HepG2 (cell line): ENCODE measurements around the gene P2RY2. TPM values are rescaled to one million over a fixed set of nuclear protein-coding genes. Genes with fewer than 3 reads are reported as not detected.

ENCODE experiments used
- ATAC-seq: fragments of 200-7000 bp; cut with Tn5 transposase; 3 replicates; pipeline ENCODE4 v1.9.1; 2020; ENCODE audit warnings: mild to moderate bottlenecking, moderate library complexity
- BruUV-seq: library from RNA; stranded (reverse); fragments of 400-500 nt; replicated peaks from 2 replicates; lab custom pipeline; 2021; lab: Mats Ljungman, UMichigan
- CTCF ChIA-PET: fragments of 300-600 bp; formaldehyde crosslinking; extraction: SDS; loops from one replicate; lab custom pipeline; 2021; ENCODE audit warnings: low total read pairs, inconsistent platforms, low intra/inter-chr PET ratio; lab: Yijun Ruan, JAX
- POLR2A ChIA-PET: fragments of 350-600 bp; sonication (Branson Sonifier 250); formaldehyde crosslinking; loops from one replicate; lab custom pipeline; 2020; ENCODE audit warnings: antibody characterized with exemption, inconsistent platforms; lab: Yijun Ruan, JAX
- DNase-seq: peaks from one replicate; pipeline ENCODE4 v3.0.0-alpha.2; 2015; ENCODE audit warnings: low spot score
- FAIRE-seq: peaks from 3 replicates; lab custom pipeline; 2011; peaks lifted over from hg19 to GRCh38; lab: Jason Lieb, UNC
- H2AFZ ChIP-seq: one replicate; pipeline ENCODE4 v1.6.1; 2011; ENCODE audit warnings: low read length, inconsistent platforms
- H3K27ac ChIP-seq: fragments of 300-600 bp; 3 replicates; pipeline ENCODE4 v1.8.0; 2011; ENCODE audit warnings: mixed run types, mild to moderate bottlenecking, mixed read lengths, low read length, inconsistent platforms; ENCODE audit not compliant: insufficient read depth; ENCODE audit errors: extremely low read length
- H3K27me3 ChIP-seq, 2 experiments: fragments of 200-600 bp in 1 of 2; 2 replicates in 1 of 2; 3 replicates in 1 of 2; pipeline versions ENCODE4 v1.6.0 to v1.8.0; 2011; ENCODE audit warnings: low read length in 2 of 2, mild to moderate bottlenecking in 2 of 2, moderate library complexity in 2 of 2, inconsistent platforms in 1 of 2; ENCODE audit not compliant: insufficient read depth in 2 of 2, control insufficient read depth in 1 of 2
- H3K36me3 ChIP-seq, 2 experiments: fragments of 200-600 bp in 1 of 2; replicated peaks in 1 of 2; 2 replicates in 1 of 2; 3 replicates in 1 of 2; pipeline versions ENCODE4 v1.5.1 to v1.8.0; 2011; ENCODE audit warnings: low read length in 2 of 2, inconsistent platforms in 1 of 2; ENCODE audit not compliant: insufficient read depth in 2 of 2, control insufficient read depth in 1 of 2
- H3K4me1 ChIP-seq: 2 replicates; pipeline ENCODE4 v1.5.1; 2012; ENCODE audit warnings: low read length, inconsistent platforms; ENCODE audit not compliant: insufficient read depth
- H3K4me2 ChIP-seq: 2 replicates; pipeline ENCODE4 v1.6.0; 2011; ENCODE audit warnings: low read depth, low read length, inconsistent platforms
- H3K4me3 ChIP-seq, 3 experiments: fragments of 200-600 bp in 1 of 3; sonication (generic), shearing (Covaris generic) in 1 of 3; replicated peaks in 1 of 3; 2 replicates each; pipeline ENCODE4 v1.5.1; 2011 to 2016; ENCODE audit warnings: low read length in 3 of 3, inconsistent platforms in 2 of 3, low read depth in 2 of 3, mild to moderate bottlenecking in 2 of 3, control low read depth in 1 of 3, mixed read lengths in 1 of 3; ENCODE audit not compliant: insufficient read depth in 1 of 3
- H3K79me2 ChIP-seq: one replicate; pipeline ENCODE4 v1.6.1; 2011; ENCODE audit warnings: low read length, inconsistent platforms; ENCODE audit not compliant: insufficient read depth
- H3K9ac ChIP-seq: 2 replicates; pipeline ENCODE4 v1.6.0; 2011; ENCODE audit warnings: mild to moderate bottlenecking, low read depth, low read length, inconsistent platforms; ENCODE audit not compliant: insufficient read depth
- H3K9me3 ChIP-seq: 2 replicates; pipeline ENCODE4 v1.5.1; 2012; ENCODE audit warnings: mild to moderate bottlenecking, low read length
- H4K20me1 ChIP-seq: 2 replicates; pipeline ENCODE4 v1.6.0; 2011; ENCODE audit warnings: inconsistent platforms, mild to moderate bottlenecking, low read length, moderate library complexity; ENCODE audit not compliant: insufficient read depth
- ATF5 ChIP-seq: sonication (generic); formaldehyde crosslinking; IDR thresholded peaks from 2 replicates; pipeline ENCODE4 v1.4.0; 2020; ENCODE audit warnings: mild to moderate bottlenecking, low read depth, missing genetic modification reagents
- HES4 ChIP-seq: sonication (generic); formaldehyde crosslinking; IDR thresholded peaks from 2 replicates; pipeline ENCODE4 v1.9.0; 2021; ENCODE audit warnings: mild to moderate bottlenecking, missing genetic modification reagents, borderline replicate concordance
- MEIS1 ChIP-seq: sonication (generic); formaldehyde crosslinking; IDR thresholded peaks from 2 replicates; pipeline ENCODE4 v1.9.0; 2021; ENCODE audit warnings: mild to moderate bottlenecking, missing genetic modification reagents, moderate library complexity, borderline replicate concordance
- MIER3 ChIP-seq: IDR thresholded peaks from 2 replicates; pipeline ENCODE4 v1.6.1; 2016; ENCODE audit warnings: missing compliant biosample characterization, borderline replicate concordance
- PPARG ChIP-seq: conservative IDR thresholded peaks from 2 replicates; pipeline ENCODE4 v1.6.1; 2016; ENCODE audit warnings: missing biosample characterization, missing genetic modification reagents
- RORA ChIP-seq: sonication (generic); formaldehyde crosslinking; IDR thresholded peaks from 2 replicates; pipeline ENCODE4 v1.5.0; 2020; ENCODE audit warnings: mild to moderate bottlenecking, missing genetic modification reagents, moderate library complexity
- SALL2 ChIP-seq: sonication (generic); formaldehyde crosslinking; IDR thresholded peaks from 2 replicates; pipeline ENCODE4 v1.8.1; 2023; ENCODE audit warnings: mild to moderate bottlenecking, missing genetic modification reagents, inconsistent platforms
- SIN3B ChIP-seq: fragments of 150-350 bp; IDR thresholded peaks from 2 replicates; pipeline ENCODE4 v1.6.1; 2014; ENCODE audit warnings: low read length
- SP1 ChIP-seq, 2 experiments: fragments of 450-650 bp in 1 of 2; sonication (generic) in 1 of 2; formaldehyde crosslinking in 1 of 2; IDR thresholded peaks; 2 replicates each; pipeline versions ENCODE4 v1.4.0 to v1.6.1; 2016 to 2020; ENCODE audit warnings: missing genetic modification reagents in 1 of 2
- TBP ChIP-seq: sonication (generic); formaldehyde crosslinking; IDR thresholded peaks from 2 replicates; pipeline ENCODE4 v1.5.0; 2020; ENCODE audit warnings: missing genetic modification reagents
- TGIF2 ChIP-seq: IDR thresholded peaks from 2 replicates; pipeline ENCODE4 v1.6.1; 2016; ENCODE audit warnings: control low read depth, missing compliant biosample characterization
- ZBTB7B ChIP-seq: sonication (generic); formaldehyde crosslinking; IDR thresholded peaks from 2 replicates; pipeline ENCODE4 v1.4.0; 2020; ENCODE audit warnings: missing genetic modification reagents
- ZNF121 ChIP-seq: sonication (generic); formaldehyde crosslinking; IDR thresholded peaks from 2 replicates; pipeline ENCODE4 v1.5.0; 2020; ENCODE audit warnings: mild to moderate bottlenecking, missing genetic modification reagents
- ZNF230 ChIP-seq: sonication (generic); formaldehyde crosslinking; IDR thresholded peaks from 2 replicates; pipeline ENCODE4 v1.4.0; 2020; ENCODE audit warnings: mild to moderate bottlenecking, missing genetic modification reagents
- ZNF333 ChIP-seq: sonication (generic); formaldehyde crosslinking; IDR thresholded peaks from 2 replicates; pipeline ENCODE4 v1.4.0; 2020; ENCODE audit warnings: mild to moderate bottlenecking, missing genetic modification reagents, borderline replicate concordance
- ZNF414 ChIP-seq: sonication (generic); formaldehyde crosslinking; IDR thresholded peaks from 2 replicates; pipeline ENCODE4 v1.5.0; 2020; ENCODE audit warnings: missing genetic modification reagents
- ZNF530 ChIP-seq: sonication (generic); formaldehyde crosslinking; IDR thresholded peaks from 2 replicates; pipeline ENCODE4 v1.5.0; 2020; ENCODE audit warnings: low read depth, mild to moderate bottlenecking, missing genetic modification reagents
- ZNF580 ChIP-seq: IDR thresholded peaks from 2 replicates; pipeline ENCODE4 v1.6.1; 2016; ENCODE audit warnings: low read depth, borderline replicate concordance
- WGBS: methylation state at CpG from one replicate; pipeline ENCODE4 v1.1.6; 2017; ENCODE audit warnings: low lambda C conversion rate; 5-methylcytosine and 5-hydroxymethylcytosine counted together
- in situ Hi-C: cut with HindIII; loops from 2 replicates; pipeline ENCODE4 v1.10.0; 2017; ENCODE audit warnings: low pct_unique_long_range_greater_than_20kb; ENCODE audit not compliant: extremely low pct_ligation_motif_present
- intact Hi-C: fragments of 100-400 bp; cut with micrococcal nuclease; formaldehyde crosslinking; loops from one replicate; pipeline ENCODE4 v1.10.0; 2022; ENCODE audit not compliant: unreplicated experiment
- polyA plus RNA-seq, 8 experiments: library from polyadenylated mRNA; depleted of rRNA in 3 of 8; stranded (reverse) in 7 of 8; unstranded in 1 of 8; fragments of >200 nt; fragmentation: Illumina TruSeq in 4 of 8; extraction: Trizol in 4 of 8; gene quantifications; 2 replicates each; pipeline versions ENCODE4 v1.2.1 to v1.2.3, GENCODE V29; 2011 to 2016; ENCODE audit warnings: low read depth in 4 of 8, missing spikeins in 1 of 8, mixed read lengths in 1 of 8; ENCODE audit not compliant: insufficient read depth in 1 of 8
- total RNA-seq, 5 experiments: library from RNA; depleted of rRNA; stranded (reverse); fragments of >200 nt; fragmentation: Illumina TruSeq; extraction: Trizol; gene quantifications; 2 replicates each; pipeline ENCODE4 v1.2.3, GENCODE V29; 2016; ENCODE audit warnings: low read depth in 1 of 5

The P2RY2 gene
- total and polyA plus RNA-seq, 2 of the 13 experiments (the other 11 are each of a cell fraction or from before 2014, with no cell fraction given), result 0.95 to 3.1 TPM

- ChIA-PET POLR2A (no interaction called here), CTCF (no interaction called here)
- no peak for ATAC-seq
- WGBS, result 73% methylated on average over 4 of the region's 4 CpGs
- Histone ChIP-seq H3K4me2 (no peak overlapping the region), H3K9me3 (no peaks in the 10 kb centered on the region), H3K27ac (no peak overlapping the region), H3K9ac (no peak overlapping the region), H2AFZ (no peak overlapping the region), H3K79me2 (no peaks in the 10 kb centered on the region), H3K4me1 (peaks cover 21% of the 10 kb centered on the region), H3K36me3 (no peaks in the 10 kb centered on the region), H3K27me3 (peaks cover 2 to 11% of the 10 kb centered on the region in 2 experiments; a peak in 3 of 5 replicates), H3K4me3 (no peak overlapping the region), H4K20me1 (no peaks in the 10 kb centered on the region)
- no TSS peak for BruUV-seq
- intact Hi-C loops, result no loop called here
- in situ Hi-C loops, result no loop called here
- no peak for DNase-seq
- no peak for FAIRE-seq
- no peak for TF ChIP-seq MEIS1
- TF ChIP-seq MIER3 (CRISPR knock-in tag), result no peak
- TF ChIP-seq SIN3B, result no peak
- no peak for TF ChIP-seq TBP
- no peak for TF ChIP-seq HES4
- no peak for TF ChIP-seq ZNF230 (CRISPR knock-in tag)
- TF ChIP-seq ZBTB7B (CRISPR knock-in tag), result no peak
- no peak for TF ChIP-seq RORA (CRISPR knock-in tag)
- no peak for TF ChIP-seq SP1 (IDR thresholded peaks at IDR 0.05)
- TF ChIP-seq SP1 (CRISPR knock-in tag; IDR thresholded peaks at IDR 0.05), result no peak
- TF ChIP-seq PPARG (CRISPR knock-in tag), result no peak
- TF ChIP-seq SALL2 (CRISPR knock-in tag), result no peak
Observed at GRCh38 chr11:73199446-73199845, 18.6 kb upstream of the P2RY2 start.

GRCh38 chr11:73200256-73200655, 17.8 kb upstream of the P2RY2 start:
- TF ChIP-seq ZNF580 (CRISPR knock-in tag), result no peak
- no peak for TF ChIP-seq ZNF333 (CRISPR knock-in tag)
- no peak for TF ChIP-seq TGIF2 (CRISPR knock-in tag)
- no peak for TF ChIP-seq ZNF530 (CRISPR knock-in tag)
- no peak for TF ChIP-seq ATF5 (CRISPR knock-in tag)
- no peak for TF ChIP-seq ZNF414 (CRISPR knock-in tag)
- TF ChIP-seq ZNF121, result no peak
- H3K27me3 ChIP-seq, result peaks cover 2 to 11% of the 10 kb centered on the region in 2 experiments; a peak in 3 of 5 replicates
- no peak overlapping the region for H3K4me3 ChIP-seq
- H3K27ac ChIP-seq, result no peak overlapping the region
- no peaks in the 10 kb centered on the region for H3K79me2 ChIP-seq
- peaks cover 15% of the 10 kb centered on the region for H3K4me1 ChIP-seq
- no peaks in the 10 kb centered on the region for H3K36me3 ChIP-seq
- ChIA-PET CTCF (no interaction called here), POLR2A (no interaction called here)
- H4K20me1 ChIP-seq, result no peaks in the 10 kb centered on the region
- no TSS peak for BruUV-seq
- in situ Hi-C loops, result no loop called here
- ATAC-seq, result no peak
- H3K9ac ChIP-seq, result no peak overlapping the region
- intact Hi-C loops, result no loop called here
- H3K4me2 ChIP-seq, result no peak overlapping the region
- H3K9me3 ChIP-seq, result no peaks in the 10 kb centered on the region
- H2AFZ ChIP-seq, result no peak overlapping the region
- DNase-seq, result no peak
- FAIRE-seq, result no peak
